GM13976 (cell line): ENCODE data around the gene CFD.
"Not testable (repeated sequence)": the region's sequence is repeated elsewhere in the genome, so short reads cannot be mapped to it uniquely, and the experiment has no call there.

Experiments
- DNase-seq: peaks from one replicate; pipeline ENCODE4 v3.0.0; 2012; ENCODE audit warnings: low spot score
- CTCF ChIP-seq: IDR thresholded peaks from 2 replicates; pipeline ENCODE4 v1.5.1; 2012; ENCODE audit warnings: borderline replicate concordance, mild to moderate bottlenecking; ENCODE audit not compliant: insufficient read depth; ENCODE audit errors: extremely low read depth, missing control alignments, control extremely low read depth
- in situ Hi-C: fragments of 300-500 bp; cut with MboI; formaldehyde crosslinking; loops from one replicate; pipeline ENCODE4 v1.12.0; 2022; ENCODE audit warnings: low sequenced_read_pairs, mixed read lengths, inconsistent platforms; ENCODE audit not compliant: unreplicated experiment

The CFD gene

GRCh38 chr19:816500-816857 is 43.0 kb upstream of the CFD start:
- in situ Hi-C loops = no loop called here
- TF ChIP-seq CTCF = no peak
- no peak for DNase-seq

- DNase-seq, in situ Hi-C loops: not testable (repeated sequence)
Observed at GRCh38 chr19:820212-820611, 39.3 kb upstream of the CFD start.

- in situ Hi-C loops = no loop called here
- no peak for TF ChIP-seq CTCF
- no peak for DNase-seq
Observed at GRCh38 chr19:821231-821824, 38.1 kb upstream of the CFD start.

GRCh38 chr19:821825-822503 is 37.5 kb upstream of the CFD start, which contains the start of gene PLPPR3:
Gene PLPPR3 (minus strand): TSS chr19:821955. CDS start chr19:821559, 396 bp downstream.
- no peak for TF ChIP-seq CTCF
- no peak for DNase-seq
- in situ Hi-C loops = no loop called here

- in situ Hi-C loops = no loop called here
- no peak for TF ChIP-seq CTCF
- no peak for DNase-seq
Observed at GRCh38 chr19:823565-824121, 35.8 kb upstream of the CFD start.

- TF ChIP-seq CTCF = no peak
- no peak for DNase-seq
- in situ Hi-C loops = no loop called here
Observed at GRCh38 chr19:824885-825284, 34.6 kb upstream of the CFD start.
